ENCODE measurements around the gene EPC2.
A peak's percentile ranks its signal among the peaks of the same experiment; 100 is the strongest.
"Not testable (repeated sequence)": the region's sequence is repeated elsewhere in the genome, so short reads cannot be mapped to it uniquely, and the experiment has no call there.

Gene EPC2

DNA sequence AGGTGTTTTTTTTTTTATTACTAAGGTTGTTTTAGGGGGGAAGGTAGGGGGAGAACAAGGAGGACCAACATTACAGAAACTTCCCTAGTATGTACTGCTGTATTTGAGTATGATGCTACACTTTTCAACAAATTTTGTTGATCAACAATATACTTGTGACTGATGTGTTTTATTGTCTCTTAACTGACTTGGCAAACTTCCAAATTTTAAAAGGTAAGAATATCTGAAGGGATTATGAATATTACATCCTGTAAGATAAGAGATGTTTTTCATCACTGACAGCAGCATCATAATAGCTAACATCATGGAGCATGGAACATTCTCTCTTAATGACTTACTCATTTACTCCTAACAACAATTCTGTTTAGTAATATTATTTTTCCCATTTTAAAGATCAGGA, 144.5 kb downstream of the EPC2 start:
- Histone ChIP-seq H3K4me3 (ENCODE audit: insufficient read length, low read depth) (no peak overlapping the region), H3K36me3 (ENCODE audit: insufficient read depth, insufficient read length, low read length) (peaks cover 20% of the 10 kb centered on the region), H3K4me1 (ENCODE audit: insufficient read depth, insufficient read length) (no peaks in the 10 kb centered on the region), H3K27me3 (ENCODE audit: insufficient read depth, insufficient read length) (no peaks in the 10 kb centered on the region), H3K9ac (ENCODE audit: insufficient read length, low read depth) (no peak overlapping the region), H3K9me3 (ENCODE audit: insufficient read depth, low read length) (no peaks in the 10 kb centered on the region)
- no peak for TF ChIP-seq SUZ12 (IDR thresholded peaks at IDR 0.05; ENCODE audit: extremely low read depth, insufficient read depth, insufficient read length)
- no peak for TF ChIP-seq ZNF274 (IDR thresholded peaks at IDR 0.05; ENCODE audit: low read depth, low read length)
- TF ChIP-seq YY1 (IDR thresholded peaks at IDR 0.05; ENCODE audit: insufficient read depth, insufficient read length) = no peak
- no peak for DNase-seq (ENCODE audit: low read depth, low spot score)

DNA sequence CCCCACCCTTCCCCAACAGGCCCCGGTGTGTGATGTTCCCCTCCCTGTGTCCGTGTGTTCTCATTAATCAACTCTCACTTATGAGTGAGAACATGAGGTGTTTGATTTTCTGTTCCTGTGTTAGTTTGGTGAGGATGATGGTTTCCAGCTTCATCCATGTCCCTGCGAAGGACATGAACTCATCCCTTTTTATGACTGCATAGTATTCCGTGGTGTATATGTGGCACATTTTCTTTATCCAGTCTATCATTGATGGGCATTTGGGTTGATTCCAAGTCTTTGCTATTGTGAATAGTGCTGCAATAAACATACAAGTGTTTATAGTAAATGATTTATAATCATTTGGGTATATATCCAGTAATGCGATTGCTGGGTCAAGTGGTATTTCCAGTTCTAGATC, 145.6 kb downstream of the EPC2 start:
- not testable (repeated sequence) for H3K4me3 ChIP-seq (ENCODE audit: insufficient read length, low read depth); H3K9ac ChIP-seq (ENCODE audit: insufficient read length, low read depth); H3K4me1 ChIP-seq (ENCODE audit: insufficient read depth, insufficient read length); H3K9me3 ChIP-seq (ENCODE audit: insufficient read depth, low read length); DNase-seq (ENCODE audit: low read depth, low spot score); H3K27me3 ChIP-seq (ENCODE audit: insufficient read depth, insufficient read length)
- peaks cover 10% of the 10 kb centered on the region for H3K36me3 ChIP-seq (ENCODE audit: insufficient read depth, insufficient read length, low read length)

DNA sequence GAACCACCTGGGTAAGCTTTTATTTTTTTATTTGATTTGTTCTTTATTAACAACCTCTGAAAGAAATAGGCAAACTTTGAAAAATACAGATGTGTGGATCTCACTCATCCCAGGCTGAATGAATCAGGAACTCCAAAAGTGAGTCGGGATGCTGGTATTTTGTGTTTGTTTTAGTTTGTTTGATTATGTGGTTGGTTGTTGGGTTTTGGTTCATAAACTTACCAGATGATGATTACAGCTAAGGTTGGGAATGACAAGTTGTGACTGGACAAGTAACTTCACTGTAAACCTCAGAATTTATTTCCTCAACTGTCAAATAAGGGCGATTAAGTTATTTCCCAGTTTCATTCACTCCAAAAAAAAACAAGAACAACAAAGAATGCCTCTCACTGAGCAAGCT, 150.0 kb downstream of the EPC2 start:
- Histone ChIP-seq H3K9me3 (ENCODE audit: insufficient read depth, low read length) (no peaks in the 10 kb centered on the region), H3K36me3 (ENCODE audit: insufficient read depth, insufficient read length, low read length) (no peaks in the 10 kb centered on the region), H3K4me3 (ENCODE audit: insufficient read length, low read depth) (no peak overlapping the region), H3K4me1 (ENCODE audit: insufficient read depth, insufficient read length) (no peaks in the 10 kb centered on the region), H3K9ac (ENCODE audit: insufficient read length, low read depth) (no peak overlapping the region), H3K27me3 (ENCODE audit: insufficient read depth, insufficient read length) (no peaks in the 10 kb centered on the region)
- TF ChIP-seq YY1 (IDR thresholded peaks at IDR 0.05; ENCODE audit: insufficient read depth, insufficient read length) (no peak), SUZ12 (IDR thresholded peaks at IDR 0.05; ENCODE audit: extremely low read depth, insufficient read depth, insufficient read length) (no peak), ZNF274 (IDR thresholded peaks at IDR 0.05; ENCODE audit: low read depth, low read length) (no peak)
- DNase-seq (ENCODE audit: low read depth, low spot score) = no peak

DNA sequence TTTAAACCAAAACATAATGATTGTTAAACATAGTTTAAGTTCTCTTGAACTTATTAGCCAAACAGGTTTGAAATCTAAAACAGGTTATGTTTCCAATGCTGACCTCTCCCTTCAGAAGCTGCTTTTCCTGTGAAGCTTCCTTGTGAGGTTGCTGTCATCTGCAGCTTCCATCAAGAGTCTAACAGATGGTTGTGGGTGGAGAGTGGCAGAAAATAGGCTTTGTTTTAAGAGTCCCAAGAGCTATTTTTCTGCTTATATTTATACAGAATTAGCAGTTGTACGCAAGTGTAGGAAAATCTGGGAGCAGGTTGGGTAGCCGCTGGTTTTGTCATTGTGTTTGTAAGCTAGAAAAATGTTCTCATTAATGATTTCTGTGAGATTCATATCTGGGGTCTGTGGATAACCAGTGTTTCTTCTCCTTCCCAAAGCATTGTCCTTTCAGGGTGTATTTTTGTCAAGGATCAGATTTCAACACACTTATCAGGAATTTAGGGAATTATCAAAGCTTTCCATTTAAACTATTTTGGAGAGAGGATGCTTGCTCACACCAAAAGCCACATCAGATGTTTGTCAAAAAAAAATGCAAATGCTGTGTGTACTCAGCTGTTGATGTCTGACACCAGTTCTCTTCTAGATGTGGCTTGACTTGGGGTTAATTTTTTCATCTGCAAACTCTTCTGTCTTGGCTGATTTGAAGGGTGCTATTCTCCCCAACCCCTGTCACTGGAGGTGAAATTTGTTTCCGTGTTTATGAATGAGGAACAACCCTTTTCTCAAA, 152.4 kb downstream of the EPC2 start:
- DNase-seq (ENCODE audit: low read depth, low spot score) = no peak
- H3K27me3 ChIP-seq (ENCODE audit: insufficient read depth, insufficient read length) = no peaks in the 10 kb centered on the region
- no peaks in the 10 kb centered on the region for H3K9me3 ChIP-seq (ENCODE audit: insufficient read depth, low read length)
- no peak overlapping the region for H3K9ac ChIP-seq (ENCODE audit: insufficient read length, low read depth)
- H3K4me1 ChIP-seq (ENCODE audit: insufficient read depth, insufficient read length) = no peaks in the 10 kb centered on the region
- H3K36me3 ChIP-seq (ENCODE audit: insufficient read depth, insufficient read length, low read length) = no peaks in the 10 kb centered on the region
- TF ChIP-seq YY1 (IDR thresholded peaks at IDR 0.05; ENCODE audit: insufficient read depth, insufficient read length) = no peak
- TF ChIP-seq SUZ12 (IDR thresholded peaks at IDR 0.05; ENCODE audit: extremely low read depth, insufficient read depth, insufficient read length) = no peak
- TF ChIP-seq ZNF274 (IDR thresholded peaks at IDR 0.05; ENCODE audit: low read depth, low read length) = no peak
- H3K4me3 ChIP-seq (ENCODE audit: insufficient read length, low read depth) = no peak overlapping the region

DNA sequence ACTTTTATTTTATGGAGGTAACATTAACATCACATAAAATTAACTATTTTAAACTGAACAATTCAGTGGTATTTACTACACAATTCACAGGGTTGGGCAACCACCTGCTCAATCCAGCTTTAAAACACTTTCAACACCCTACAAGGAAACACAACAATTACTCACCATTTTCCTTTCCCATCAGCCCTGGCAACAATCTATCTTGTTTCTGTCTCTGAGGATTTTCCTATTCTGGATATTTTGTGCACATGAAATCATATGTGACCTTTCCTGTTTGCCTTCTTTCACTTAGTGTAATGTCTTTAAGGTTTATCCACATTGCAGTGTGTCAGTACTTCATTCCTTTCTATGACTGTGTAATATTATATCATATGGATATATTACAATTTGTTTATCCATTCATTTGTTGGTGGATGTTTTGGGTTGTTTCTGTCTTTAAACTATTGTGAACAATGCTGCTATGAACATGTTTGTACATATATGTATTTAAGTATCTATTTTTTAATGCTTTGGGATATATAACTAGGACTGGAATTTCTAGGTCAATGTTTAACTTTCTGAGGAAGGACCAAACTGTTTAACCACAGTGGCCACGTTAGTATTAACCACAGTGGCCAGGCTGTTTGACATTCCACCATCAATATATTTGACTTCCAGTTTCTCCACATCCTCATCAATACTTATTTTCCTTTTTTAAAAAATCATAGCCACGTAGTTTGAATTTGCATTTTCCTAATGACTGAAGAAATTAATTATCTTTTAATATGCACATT, 158.1 kb downstream of the EPC2 start:
- no peak for DNase-seq (ENCODE audit: low read depth, low spot score)
- H3K9ac ChIP-seq (ENCODE audit: insufficient read length, low read depth) = no peak overlapping the region
- H3K27me3 ChIP-seq (ENCODE audit: insufficient read depth, insufficient read length) = no peaks in the 10 kb centered on the region
- no peaks in the 10 kb centered on the region for H3K4me1 ChIP-seq (ENCODE audit: insufficient read depth, insufficient read length)
- H3K4me3 ChIP-seq (ENCODE audit: insufficient read length, low read depth) = no peak overlapping the region
- TF ChIP-seq SUZ12 (IDR thresholded peaks at IDR 0.05; ENCODE audit: extremely low read depth, insufficient read depth, insufficient read length) = no peak
- TF ChIP-seq ZNF274 (IDR thresholded peaks at IDR 0.05; ENCODE audit: low read depth, low read length) = no peak
- no peak for TF ChIP-seq YY1 (IDR thresholded peaks at IDR 0.05; ENCODE audit: insufficient read depth, insufficient read length)
- H3K36me3 ChIP-seq (ENCODE audit: insufficient read depth, insufficient read length, low read length) = no peaks in the 10 kb centered on the region
- H3K9me3 ChIP-seq (ENCODE audit: insufficient read depth, low read length) = no peaks in the 10 kb centered on the region

DNA sequence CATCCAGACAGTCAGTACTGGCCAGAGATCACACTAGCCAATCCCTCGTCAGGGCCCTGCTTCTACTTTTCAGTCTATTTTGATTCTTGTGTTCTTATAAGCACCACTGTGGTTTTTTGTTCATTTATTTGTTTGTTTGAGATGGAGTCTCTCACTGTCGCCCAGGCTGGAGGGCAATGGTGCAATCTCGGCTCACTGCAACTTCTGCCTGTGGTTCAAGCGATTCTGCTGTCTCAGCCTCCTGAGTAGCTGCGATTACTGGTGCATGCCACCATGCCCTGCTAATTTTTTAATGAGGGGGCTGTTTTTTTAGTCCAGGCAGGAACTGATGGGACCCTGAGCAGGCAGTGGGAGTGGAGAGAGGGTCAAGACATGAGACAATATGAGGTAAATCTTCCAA, 165.5 kb downstream of the EPC2 start:
- Histone ChIP-seq H3K4me3 (ENCODE audit: insufficient read length, low read depth) (no peak overlapping the region), H3K4me1 (ENCODE audit: insufficient read depth, insufficient read length) (peaks cover 10% of the 10 kb centered on the region), H3K9ac (ENCODE audit: insufficient read length, low read depth) (no peak overlapping the region), H3K27me3 (ENCODE audit: insufficient read depth, insufficient read length) (peaks cover 9% of the 10 kb centered on the region), H3K9me3 (ENCODE audit: insufficient read depth, low read length) (no peaks in the 10 kb centered on the region), H3K36me3 (ENCODE audit: insufficient read depth, insufficient read length, low read length) (no peaks in the 10 kb centered on the region)
- DNase-seq (ENCODE audit: low read depth, low spot score) = no peak
- TF ChIP-seq ZNF274 (IDR thresholded peaks at IDR 0.05; ENCODE audit: low read depth, low read length) (no peak), SUZ12 (IDR thresholded peaks at IDR 0.05; ENCODE audit: extremely low read depth, insufficient read depth, insufficient read length) (no peak), YY1 (IDR thresholded peaks at IDR 0.05; ENCODE audit: insufficient read depth, insufficient read length) (no peak)

DNA sequence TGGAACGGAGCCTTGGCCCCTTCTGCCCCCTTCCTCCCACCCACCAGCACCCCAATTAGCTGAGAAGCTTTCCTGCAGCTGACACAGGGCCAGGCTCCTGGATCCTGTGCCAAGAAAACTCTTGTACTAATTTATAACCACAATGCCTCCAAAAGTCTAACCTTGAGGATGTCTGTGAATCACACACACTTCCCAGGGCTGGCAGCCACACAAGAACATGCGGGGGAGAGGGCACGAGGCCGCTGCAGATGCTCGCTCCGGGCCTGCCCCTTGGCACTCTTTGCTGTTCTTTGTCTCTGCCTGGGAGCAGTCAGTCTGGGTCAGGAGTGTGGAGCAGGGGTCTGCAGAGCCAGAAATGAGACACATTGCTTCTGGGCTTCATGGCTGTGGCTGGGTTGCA, 167.8 kb downstream of the EPC2 start:
- peaks cover 16% of the 10 kb centered on the region for H3K4me1 ChIP-seq (ENCODE audit: insufficient read depth, insufficient read length)
- no peaks in the 10 kb centered on the region for H3K36me3 ChIP-seq (ENCODE audit: insufficient read depth, insufficient read length, low read length)
- peak overlapping the region; percentile 53 for H3K9ac ChIP-seq (ENCODE audit: insufficient read length, low read depth)
- no peaks in the 10 kb centered on the region for H3K9me3 ChIP-seq (ENCODE audit: insufficient read depth, low read length)
- no peak for DNase-seq (ENCODE audit: low read depth, low spot score)
- TF ChIP-seq YY1 (IDR thresholded peaks at IDR 0.05; ENCODE audit: insufficient read depth, insufficient read length) = no peak
- no peak for TF ChIP-seq ZNF274 (IDR thresholded peaks at IDR 0.05; ENCODE audit: low read depth, low read length)
- TF ChIP-seq SUZ12 (IDR thresholded peaks at IDR 0.05; ENCODE audit: extremely low read depth, insufficient read depth, insufficient read length) = no peak
- H3K27me3 ChIP-seq (ENCODE audit: insufficient read depth, insufficient read length) = peaks cover 9% of the 10 kb centered on the region
- no peak overlapping the region for H3K4me3 ChIP-seq (ENCODE audit: insufficient read length, low read depth)
